NCI-H510A treated with DMSO at 0.1 percent for 48 hours (cell line): Measurements from ENCODE around the gene TMEM171.
A peak's percentile ranks its signal among the peaks of the same experiment; 100 is the strongest.

Source experiments
- DNase-seq: peaks from one replicate; lab custom pipeline; 2025; lab: John Stamatoyannopoulos, UW

The TMEM171 gene, protein sequence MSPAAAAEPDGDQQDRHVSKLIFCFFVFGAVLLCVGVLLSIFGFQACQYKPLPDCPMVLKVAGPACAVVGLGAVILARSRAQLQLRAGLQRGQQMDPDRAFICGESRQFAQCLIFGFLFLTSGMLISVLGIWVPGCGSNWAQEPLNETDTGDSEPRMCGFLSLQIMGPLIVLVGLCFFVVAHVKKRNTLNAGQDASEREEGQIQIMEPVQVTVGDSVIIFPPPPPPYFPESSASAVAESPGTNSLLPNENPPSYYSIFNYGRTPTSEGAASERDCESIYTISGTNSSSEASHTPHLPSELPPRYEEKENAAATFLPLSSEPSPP

DNA sequence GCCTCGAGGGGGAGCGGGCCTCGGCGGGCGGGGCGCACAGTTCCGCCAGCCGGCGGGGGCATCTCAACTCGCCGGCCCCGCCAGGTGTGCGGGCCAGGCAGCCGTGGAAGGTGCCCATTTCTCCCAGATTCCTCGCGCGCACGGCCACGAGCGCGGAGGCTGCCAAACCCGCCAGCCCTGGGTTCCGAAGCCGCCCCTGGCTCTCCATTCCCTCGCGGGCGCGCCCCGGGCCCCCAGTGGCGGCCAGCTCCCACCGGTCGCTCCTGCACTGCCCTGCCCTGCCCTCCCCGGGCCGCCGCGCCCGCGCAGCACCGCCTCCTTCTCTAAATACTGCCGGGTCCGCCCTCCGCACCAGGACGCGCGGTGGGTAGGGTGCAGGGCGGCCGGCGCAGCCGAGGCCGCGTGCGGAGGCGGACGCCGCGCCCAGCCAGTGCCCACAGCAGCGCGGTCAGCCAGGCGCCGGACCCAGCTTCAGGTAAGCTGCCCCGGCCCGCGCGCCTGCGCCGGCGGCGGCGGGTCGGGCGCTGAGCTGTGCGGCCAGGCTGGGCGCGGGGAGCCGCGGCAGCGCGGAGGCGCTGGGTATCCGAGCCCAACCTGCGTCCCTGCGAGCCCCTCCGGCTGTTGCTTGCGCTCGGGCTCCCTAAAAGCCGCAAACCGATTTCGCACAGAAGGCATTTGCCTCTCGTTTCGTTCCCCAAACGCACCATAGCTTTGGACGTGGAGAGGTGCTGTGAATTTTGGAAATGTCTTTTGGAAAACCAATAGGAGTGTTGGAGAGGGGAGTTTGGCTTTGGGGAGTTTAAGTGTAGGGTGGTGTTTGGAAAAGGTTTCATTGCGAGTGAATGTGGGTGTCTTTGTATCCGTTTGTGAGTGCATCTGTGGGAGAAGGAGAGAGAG, at the start of gene TMEM171:
TMEM171 (plus strand) TSS at position 354 of the 897 bp plus-strand sequence. CDS start 2,799 bp downstream, outside the sequence.
- peak; percentile 7 for DNase-seq

GRCh38 chr5:73081093-73081492, 39.3 kb upstream of the TMEM171 start:
- DNase-seq, result no peak

DNA sequence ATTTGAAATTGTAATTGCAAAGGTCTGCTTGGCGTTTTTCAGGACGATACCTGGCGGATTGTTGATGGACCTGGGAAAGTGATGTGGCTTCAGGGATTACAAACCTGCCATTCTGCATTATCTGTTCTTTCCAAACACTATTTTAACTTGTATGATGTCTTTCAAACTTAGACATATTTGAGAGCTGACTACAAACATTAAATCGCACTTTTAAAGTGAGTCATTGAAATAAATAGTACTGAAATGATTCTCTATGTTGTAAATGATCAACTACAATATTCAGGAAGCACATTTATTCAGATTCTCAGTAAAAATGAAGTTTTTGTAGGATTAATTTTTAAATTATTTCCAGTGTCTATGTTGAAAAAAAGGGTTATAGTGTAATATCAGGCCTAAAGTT, 32.3 kb upstream of the TMEM171 start:
- DNase-seq, result no peak

DNA sequence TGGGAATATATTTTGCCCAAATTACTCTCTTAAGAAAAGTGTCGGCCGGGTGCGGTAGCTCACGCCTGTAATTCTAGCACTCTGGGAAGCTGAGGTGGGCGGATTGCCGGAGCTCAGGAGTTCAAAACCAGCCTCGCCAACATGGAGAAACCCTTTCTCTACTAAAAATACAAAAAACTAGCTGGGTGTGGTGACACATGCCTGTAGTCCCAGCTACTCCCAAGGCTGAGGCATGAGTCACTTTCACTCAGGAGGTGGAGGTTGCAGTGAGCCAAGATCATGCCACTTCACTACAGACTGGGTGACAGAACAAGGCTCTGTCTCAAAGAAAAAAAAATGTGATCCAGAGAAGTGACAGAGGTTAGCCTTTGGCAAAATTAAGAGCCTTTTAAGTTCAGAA, 26.4 kb upstream of the TMEM171 start:
- no peak for DNase-seq

- DNase-seq, result no peak
Measured at GRCh38 chr5:73094415-73094814, 26.0 kb upstream of the TMEM171 start.

DNA sequence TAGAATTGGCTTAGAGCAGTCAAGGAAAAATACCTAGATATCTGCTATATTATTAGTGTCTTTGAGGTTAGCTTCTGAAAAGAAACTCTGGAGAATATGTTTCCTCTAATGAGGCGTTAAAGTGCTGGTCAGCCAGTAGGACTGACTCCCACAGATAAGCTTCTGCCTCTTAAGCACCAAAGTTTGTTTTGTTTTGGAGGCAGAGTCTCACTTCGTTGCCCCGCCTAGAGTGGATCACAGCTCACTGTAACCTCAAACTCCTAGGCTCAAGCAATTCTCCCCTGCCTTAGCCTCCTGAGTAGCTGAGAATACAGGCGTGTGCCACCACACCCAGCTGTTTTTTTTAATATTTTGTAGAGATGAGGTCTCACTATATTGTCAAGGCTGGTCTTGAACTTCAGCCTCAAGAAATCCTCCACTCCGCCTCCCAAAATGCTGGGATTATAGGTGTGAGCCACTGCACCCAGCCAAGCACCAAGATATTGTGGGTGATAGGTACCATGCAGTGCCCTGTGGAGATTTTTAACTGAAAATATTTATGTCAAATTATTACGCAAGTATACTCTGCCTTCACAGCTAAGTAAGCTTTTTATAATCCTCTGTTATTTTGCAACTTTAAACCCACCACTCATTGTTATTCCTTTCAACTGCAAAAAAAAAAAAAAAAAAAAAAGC, 24.7 kb upstream of the TMEM171 start:
- DNase-seq, result no peak

DNA sequence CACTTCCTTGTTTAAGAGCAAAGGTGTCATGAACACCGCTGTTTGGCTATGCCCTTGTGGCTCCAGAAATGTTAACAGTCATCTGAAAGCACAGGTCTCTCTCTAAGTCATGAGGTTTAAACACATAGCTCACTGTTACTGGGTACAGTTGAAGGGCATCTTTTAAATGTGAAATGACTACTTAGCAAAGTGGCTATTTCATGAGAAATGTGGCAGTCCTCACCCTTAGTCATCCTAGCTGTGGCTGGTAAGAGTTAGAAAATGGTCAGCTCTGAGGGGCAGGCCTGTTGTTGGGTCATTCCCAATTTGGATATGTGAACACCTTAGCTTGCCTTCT, 24.2 kb upstream of the TMEM171 start:
- DNase-seq, result no peak

DNA sequence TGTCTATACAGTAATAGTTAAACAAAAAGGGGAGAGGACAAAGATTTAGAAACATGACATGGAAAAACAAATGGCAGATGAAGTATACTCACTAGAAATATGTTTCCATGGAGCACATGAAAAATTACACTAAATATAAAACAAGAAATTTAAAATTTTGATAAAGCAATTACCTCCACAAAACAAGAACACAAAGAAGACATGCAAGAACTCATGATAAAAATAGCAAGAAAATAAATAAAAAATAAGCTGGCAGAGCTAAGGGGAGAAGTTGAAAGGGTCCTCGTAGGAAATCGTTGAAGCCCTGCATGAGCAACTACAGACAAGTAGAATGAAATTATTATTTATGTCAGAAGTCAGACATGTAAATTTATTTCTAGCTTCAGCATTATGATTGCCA, 22.6 kb upstream of the TMEM171 start:
- no peak for DNase-seq

GRCh38 chr5:73100109-73100508, 20.3 kb upstream of the TMEM171 start:
- DNase-seq, result no peak

DNA sequence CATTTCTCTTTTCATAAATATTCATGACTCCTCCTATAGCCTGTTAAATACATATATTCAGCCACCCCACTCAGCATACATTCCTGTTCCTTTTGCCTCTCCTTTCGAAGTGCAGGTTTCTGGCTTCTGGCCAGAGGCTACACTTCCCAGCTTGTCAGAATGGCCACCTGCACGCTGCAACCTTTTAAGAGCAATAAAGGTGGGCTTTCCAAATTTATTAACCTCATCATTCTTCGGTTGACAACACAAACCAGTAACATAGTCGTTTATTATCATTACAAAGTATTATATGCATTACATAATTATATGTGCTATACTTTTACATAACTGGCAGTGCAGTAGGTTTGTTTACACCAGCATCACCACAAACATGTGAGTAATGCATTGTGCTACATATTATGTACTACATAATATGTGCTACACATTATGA, 16.5 kb upstream of the TMEM171 start:
- DNase-seq, result peak; percentile 8

DNA sequence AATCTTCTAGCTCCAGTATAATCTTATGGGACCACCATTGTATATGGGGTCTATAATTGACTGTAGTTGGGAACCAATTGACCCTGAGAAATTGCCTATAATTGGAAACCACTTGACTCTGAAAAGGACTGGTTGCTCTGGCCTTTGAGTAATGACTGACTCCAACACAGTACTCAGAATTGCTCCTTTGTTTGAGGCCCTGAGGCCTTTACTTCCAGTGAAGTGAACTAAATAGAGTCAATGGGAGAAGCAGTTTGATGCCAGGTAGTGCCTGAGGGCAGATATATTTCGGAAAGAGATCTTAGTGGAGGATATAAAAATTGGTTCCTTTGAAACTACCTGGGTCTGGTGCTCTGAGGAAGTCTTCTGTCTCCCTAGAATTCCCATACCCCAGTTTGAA, 16.0 kb upstream of the TMEM171 start:
- DNase-seq, result no peak

DNA sequence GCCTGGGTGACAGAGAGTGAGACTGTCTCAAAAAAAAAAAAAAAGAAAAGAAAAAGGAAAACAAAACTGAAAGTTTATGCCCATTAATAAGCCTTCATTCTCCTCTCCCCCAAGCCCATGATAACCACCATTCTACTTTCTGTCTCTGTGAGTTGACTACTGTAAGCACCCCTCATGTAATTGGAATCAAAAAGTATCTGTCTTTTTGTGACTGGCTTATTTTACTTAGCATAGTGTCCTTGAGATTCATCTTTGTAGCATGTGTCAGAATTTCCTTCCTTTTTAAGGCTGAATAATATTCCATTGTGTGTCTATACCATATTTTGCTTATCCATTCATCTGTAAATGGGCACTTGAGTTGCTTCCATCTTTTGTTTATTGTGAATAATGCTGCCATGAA, 14.0 kb upstream of the TMEM171 start:
- no peak for DNase-seq

DNA sequence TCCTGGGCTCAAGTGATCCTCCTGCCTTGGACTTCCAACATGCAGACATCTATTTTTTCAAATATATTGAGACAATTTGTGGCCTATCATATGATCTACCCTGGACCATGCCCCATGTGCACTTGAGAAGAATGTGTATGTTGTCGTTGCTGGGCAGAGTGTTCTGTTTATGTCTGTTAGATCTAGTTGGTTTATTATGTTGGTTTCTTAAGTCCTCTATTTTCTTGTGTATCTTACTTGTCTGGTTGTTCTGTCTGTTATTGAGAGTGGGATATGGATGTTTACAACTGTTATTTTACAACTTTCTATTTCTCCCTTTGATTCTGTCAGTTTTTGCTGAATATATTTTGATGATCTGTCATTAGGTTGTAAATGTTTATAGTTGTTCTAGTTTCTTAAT, 10.2 kb upstream of the TMEM171 start:
- no peak for DNase-seq

DNA sequence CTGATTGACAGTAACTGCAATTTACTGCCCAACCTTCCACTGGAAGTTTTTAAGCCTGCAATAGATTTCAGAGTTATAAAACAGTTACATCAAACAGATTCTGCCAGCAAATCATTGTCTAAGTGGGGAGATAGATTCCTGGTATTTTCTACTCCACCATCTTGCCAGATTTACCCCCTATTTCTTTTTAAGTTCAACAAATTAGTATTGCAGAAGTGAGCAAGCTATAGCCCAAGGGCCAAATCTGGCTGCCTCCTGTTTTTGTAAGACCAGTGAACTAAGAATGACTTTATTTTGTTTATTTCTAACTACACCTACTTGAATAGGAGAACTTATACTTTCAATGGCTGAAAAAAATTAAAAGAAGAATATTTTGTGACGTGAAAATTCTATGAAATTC, 8.8 kb upstream of the TMEM171 start:
- no peak for DNase-seq

DNA sequence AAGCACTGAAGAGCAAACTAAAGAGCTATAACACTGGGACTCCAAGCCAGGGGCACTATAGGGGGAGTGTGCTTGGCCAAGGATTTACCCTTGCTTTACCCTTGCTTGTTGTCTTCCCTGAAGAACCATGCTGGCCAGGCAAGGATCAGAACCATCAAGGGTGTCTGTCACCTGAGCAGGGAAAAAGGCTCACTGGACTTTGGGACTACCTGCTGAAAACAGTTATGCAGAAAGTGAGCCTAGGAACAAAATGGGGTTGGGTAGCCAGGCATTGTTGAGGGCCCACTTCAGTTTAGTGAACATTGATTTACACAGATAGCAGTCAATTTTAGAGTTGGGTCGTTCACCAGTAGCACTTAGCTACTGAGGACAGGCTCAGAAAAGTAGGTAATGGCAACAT, 8.0 kb upstream of the TMEM171 start:
- no peak for DNase-seq

- DNase-seq, result no peak
Measured at GRCh38 chr5:73114044-73114688, 6.2 kb upstream of the TMEM171 start.

GRCh38 chr5:73115399-73116051, 4.8 kb upstream of the TMEM171 start:
- DNase-seq, result no peak

DNA sequence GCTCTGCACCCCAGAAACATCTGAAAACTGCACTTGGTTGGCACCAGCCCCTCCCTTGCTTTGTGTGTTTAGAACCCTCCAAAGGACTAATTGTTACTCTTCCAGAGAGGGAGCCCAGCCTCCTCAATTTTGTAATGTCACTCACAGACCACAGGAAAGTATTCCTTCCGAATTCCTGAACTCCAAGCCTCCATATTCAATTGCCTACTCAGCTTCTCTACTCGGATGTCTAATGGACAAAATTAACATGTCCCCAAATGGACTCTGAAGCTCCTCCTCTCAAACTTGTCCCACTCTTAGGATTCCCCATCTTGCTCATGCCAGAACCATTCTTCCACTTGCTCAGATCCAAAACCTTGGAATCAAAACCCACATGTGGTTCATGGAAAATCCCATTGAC, 3.9 kb upstream of the TMEM171 start:
- DNase-seq, result no peak

GRCh38 chr5:73117088-73117740, 3.2 kb upstream of the TMEM171 start:
- no peak for DNase-seq

- DNase-seq, result peak; percentile 38
Measured at GRCh38 chr5:73118391-73118973, 1.9 kb upstream of the TMEM171 start.
